SK-N-SH (cell line): ENCODE results near the gene CIC. TPM values are rescaled to one million over a fixed set of nuclear protein-coding genes. Genes with fewer than 3 reads are reported as not detected.

ENCODE experiments used
- CTCF ChIA-PET: fragments of 300-600, 350-600 bp; formaldehyde crosslinking; extraction: SDS; loops from one replicate; lab custom pipeline; 2021; lab: Yijun Ruan, JAX
- POLR2A ChIA-PET: fragments of 350-600 bp; sonication (Branson Sonifier 250); formaldehyde crosslinking; extraction: SDS; loops from one replicate; lab custom pipeline; 2020; ENCODE audit warnings: antibody characterized with exemption, inconsistent platforms; lab: Yijun Ruan, JAX
- DNase-seq: peaks from one replicate; pipeline ENCODE4 v3.0.0; 2012
- H2AFZ ChIP-seq: fragments of 200-600 bp; sonication (generic); 2 replicates; pipeline ENCODE4 v1.8.1; 2016; ENCODE audit warnings: antibody characterized with exemption, mild to moderate bottlenecking, low read depth
- H3F3A ChIP-seq: fragments of 200-600 bp; sonication (generic); replicated peaks from 2 replicates; pipeline ENCODE3; 2016; ENCODE audit warnings: antibody characterized with exemption, mild to moderate bottlenecking; ENCODE audit not compliant: insufficient read depth
- H3K27ac ChIP-seq, 2 experiments: fragments of 200-500 bp in 1 of 2; fragments of 200-600 bp in 1 of 2; sonication (Bioruptor generic) in 1 of 2; sonication (generic), shearing (Covaris generic) in 1 of 2; 2 replicates each; pipeline versions ENCODE4 v1.5.1 to v1.6.1; 2014 to 2016; ENCODE audit warnings: low read depth in 2 of 2, inconsistent platforms in 1 of 2, low read length in 1 of 2, mild to moderate bottlenecking in 1 of 2, mixed read lengths in 1 of 2
- H3K27me3 ChIP-seq: fragments of 200-600 bp; sonication (generic), shearing (Covaris generic); 2 replicates; pipeline ENCODE4 v1.6.1; 2016; ENCODE audit warnings: mixed run types; ENCODE audit not compliant: insufficient read depth
- H3K36me3 ChIP-seq, 2 experiments: fragments of 200-500 bp in 1 of 2; fragments of 200-600 bp in 1 of 2; sonication (Bioruptor generic) in 1 of 2; sonication (generic) in 1 of 2; replicated peaks in 1 of 2; 2 replicates each; pipeline versions ENCODE3 to v1.5.1; 2014 to 2016; ENCODE audit warnings: low read length in 1 of 2, mild to moderate bottlenecking in 1 of 2; ENCODE audit not compliant: insufficient read depth in 2 of 2, control insufficient read depth in 1 of 2
- H3K4me1 ChIP-seq, 2 experiments: fragments of 200-500 bp in 1 of 2; fragments of 200-600 bp in 1 of 2; sonication (Bioruptor generic) in 1 of 2; sonication (generic), shearing (Covaris generic) in 1 of 2; 2 replicates each; pipeline versions ENCODE4 v1.5.1 to v1.6.1; 2014 to 2016; ENCODE audit warnings: low read depth in 1 of 2, low read length in 1 of 2, mixed run types in 1 of 2; ENCODE audit not compliant: insufficient read depth in 2 of 2, control insufficient read depth in 1 of 2
- H3K4me2 ChIP-seq: fragments of 200-600 bp; sonication (generic), shearing (Covaris generic); 2 replicates; pipeline ENCODE4 v1.6.1; 2017; ENCODE audit warnings: mixed run types
- H3K4me3 ChIP-seq, 2 experiments: fragments of 200-500 bp in 1 of 2; fragments of 200-600 bp in 1 of 2; sonication (Bioruptor generic) in 1 of 2; sonication (generic), shearing (Covaris generic) in 1 of 2; 2 replicates each; pipeline versions ENCODE4 v1.5.1 to v1.8.1; 2014 to 2016; ENCODE audit warnings: low read depth in 2 of 2, inconsistent platforms in 1 of 2, low read length in 1 of 2, mild to moderate bottlenecking in 1 of 2, mixed read lengths in 1 of 2, moderate library complexity in 1 of 2
- H3K79me2 ChIP-seq: fragments of 200-600 bp; sonication (generic); 2 replicates; pipeline ENCODE4 v1.8.1; 2017; ENCODE audit warnings: mild to moderate bottlenecking; ENCODE audit not compliant: insufficient read depth
- H3K9ac ChIP-seq: fragments of 200-600 bp; sonication (generic); 2 replicates; pipeline ENCODE4 v1.6.1; 2017; ENCODE audit warnings: mixed run types
- H3K9me2 ChIP-seq: fragments of 200-600 bp; sonication (generic); 2 replicates; pipeline ENCODE4 v1.6.1; 2017; ENCODE audit warnings: mixed run types
- H3K9me3 ChIP-seq: fragments of 200-600 bp; sonication (generic); 2 replicates; pipeline ENCODE4 v1.6.1; 2017; ENCODE audit warnings: mixed run types, mild to moderate bottlenecking, moderate library complexity
- H4K20me1 ChIP-seq: fragments of 200-600 bp; sonication (generic); 2 replicates; pipeline ENCODE4 v1.6.1; 2017; ENCODE audit warnings: mild to moderate bottlenecking, mixed run types; ENCODE audit not compliant: insufficient read depth
- CHD2 ChIP-seq: fragments of 150-350 bp; IDR thresholded peaks from 2 replicates; pipeline ENCODE4 v1.6.1; 2018; ENCODE audit warnings: low read length; ENCODE audit not compliant: partially characterized antibody
- CTCF ChIP-seq: fragments of 200-600 bp; sonication (generic); IDR thresholded peaks from 2 replicates; pipeline ENCODE4 v1.6.1; 2017; ENCODE audit warnings: antibody characterized with exemption, mild to moderate bottlenecking, moderate library complexity
- ELF1 ChIP-seq: IDR thresholded peaks from 2 replicates; pipeline ENCODE4 v1.4.0; 2012
- EP300 ChIP-seq, 2 experiments: IDR thresholded peaks; 2 replicates each; pipeline versions ENCODE4 v1.4.0 to v1.6.1; 2012; ENCODE audit warnings: borderline replicate concordance in 1 of 2, low read depth in 1 of 2, low read length in 1 of 2
- FOXJ3 ChIP-seq: sonication (generic); formaldehyde crosslinking; IDR thresholded peaks from 2 replicates; pipeline ENCODE4 v1.5.1; 2020; ENCODE audit warnings: mild to moderate bottlenecking, missing genetic modification reagents
- FOXM1 ChIP-seq: IDR thresholded peaks from 2 replicates; pipeline ENCODE4 v1.4.0; 2012; ENCODE audit warnings: low read depth, mild to moderate bottlenecking
- GABPA ChIP-seq: IDR thresholded peaks from 2 replicates; pipeline ENCODE4 v1.4.0; 2012; ENCODE audit warnings: low read depth, mild to moderate bottlenecking
- IRF3 ChIP-seq: fragments of 150-350 bp; IDR thresholded peaks from 2 replicates; pipeline ENCODE4 v1.6.1; 2016; ENCODE audit warnings: mild to moderate bottlenecking, low read depth, low read length
- MEF2A ChIP-seq: IDR thresholded peaks from 2 replicates; pipeline ENCODE4 v1.4.0; 2012; ENCODE audit warnings: low read depth, borderline replicate concordance
- MXI1 ChIP-seq: IDR thresholded peaks from 2 replicates; pipeline ENCODE4 v1.6.1; 2012; ENCODE audit warnings: mild to moderate bottlenecking, low read depth, low read length, improper control_type of control experiment
- RAD21 ChIP-seq: IDR thresholded peaks from 2 replicates; pipeline ENCODE4 v1.6.1; 2012; ENCODE audit warnings: mild to moderate bottlenecking, low read length
- RCOR1 ChIP-seq: fragments of 150-350 bp; IDR thresholded peaks from 2 replicates; pipeline ENCODE4 v1.6.1; 2017; ENCODE audit warnings: antibody characterized with exemption, low read length
- SIN3A ChIP-seq: IDR thresholded peaks from 2 replicates; pipeline ENCODE4 v1.6.1; 2012; ENCODE audit warnings: low read depth, mild to moderate bottlenecking, low read length, moderate library complexity, borderline replicate concordance
- SMC3 ChIP-seq: IDR thresholded peaks from 2 replicates; pipeline ENCODE4 v1.6.1; 2012; ENCODE audit warnings: low read depth, low read length, improper control_type of control experiment
- WGBS: methylation state at CpG from one replicate; pipeline ENCODE4 v1.1.6; 2017; ENCODE audit warnings: low lambda C conversion rate; 5-methylcytosine and 5-hydroxymethylcytosine counted together
- polyA plus RNA-seq, 3 experiments: library from polyadenylated mRNA; depleted of rRNA; stranded (reverse); fragments of >200 nt; gene quantifications; 2 replicates each; pipeline ENCODE4 v1.2.3, GENCODE V29; 2012

The CIC gene
- polyA plus RNA-seq, 1 of the 3 experiments (the other 2 are of a cell fraction), result 16.9 TPM

DNA sequence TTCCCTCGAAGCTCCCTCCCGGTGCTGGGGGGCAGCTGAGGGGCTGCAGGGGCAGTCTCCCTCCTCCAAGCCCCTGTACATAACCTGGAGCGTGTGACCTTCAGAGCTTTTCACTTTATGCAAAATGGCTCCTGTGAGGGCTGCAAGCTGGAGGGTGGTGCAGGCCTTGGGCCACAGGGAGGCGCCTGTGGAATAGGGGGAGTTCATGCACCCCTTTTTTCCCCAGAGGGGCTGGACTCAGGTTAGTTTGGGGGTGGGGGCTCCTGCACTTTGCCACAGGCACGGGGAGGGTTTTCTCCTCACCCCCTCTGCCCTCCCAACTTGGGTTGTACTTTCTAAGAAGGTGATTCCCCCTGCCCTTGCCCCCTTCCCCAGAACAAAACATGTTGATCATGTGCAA is 26.3 kb downstream of the CIC start:
- peaks cover 29 to 53% of the 10 kb centered on the region in 2 experiments for H3K36me3 ChIP-seq
- H2AFZ ChIP-seq, result no peak overlapping the region
- H3K9me2 ChIP-seq, result no peaks in the 10 kb centered on the region
- no peaks in the 10 kb centered on the region; a peak in 1 of 4 replicates for H3K4me1 ChIP-seq
- H3F3A ChIP-seq, result peaks cover 27% of the 10 kb centered on the region
- ChIA-PET CTCF (interaction anchor here (0.8 to 9.5 kb wide), 12 partner anchors 8 to 49 kb away, joined by 3 to 60 read pairs (median 4); partner anchors contain the start of gene TMEM145), POLR2A (interaction anchor here (1.1 kb wide), 1 partner anchor 11 kb away, joined by 4 read pairs; no protein-coding TSS in a partner anchor)
- no peak overlapping the region for H3K4me2 ChIP-seq
- no peak for DNase-seq
- no peaks in the 10 kb centered on the region for H3K9me3 ChIP-seq
- H3K79me2 ChIP-seq, result peaks cover 7% of the 10 kb centered on the region; the same call in 1 of the 2 replicates
- TF ChIP-seq ELF1, result no peak
- TF ChIP-seq GABPA, result no peak
- TF ChIP-seq FOXM1, result no peak
- no peak for TF ChIP-seq MEF2A
- no peak for TF ChIP-seq CHD2
- H3K9ac ChIP-seq, result no peak overlapping the region
- H3K27ac ChIP-seq, result 0 out of 4 replicates have a peak overlapping the region, but pooled peaks of 1 of the 2 experiments have one; percentile 4
- no peak overlapping the region for H3K4me3 ChIP-seq
- no peaks in the 10 kb centered on the region for H3K27me3 ChIP-seq
- H4K20me1 ChIP-seq, result 0 out of 2 replicates have a peak, but pooled peaks cover 5% of the 10 kb centered on the region
- 72% methylated on average over 5 of the region's 5 CpGs for WGBS

DNA sequence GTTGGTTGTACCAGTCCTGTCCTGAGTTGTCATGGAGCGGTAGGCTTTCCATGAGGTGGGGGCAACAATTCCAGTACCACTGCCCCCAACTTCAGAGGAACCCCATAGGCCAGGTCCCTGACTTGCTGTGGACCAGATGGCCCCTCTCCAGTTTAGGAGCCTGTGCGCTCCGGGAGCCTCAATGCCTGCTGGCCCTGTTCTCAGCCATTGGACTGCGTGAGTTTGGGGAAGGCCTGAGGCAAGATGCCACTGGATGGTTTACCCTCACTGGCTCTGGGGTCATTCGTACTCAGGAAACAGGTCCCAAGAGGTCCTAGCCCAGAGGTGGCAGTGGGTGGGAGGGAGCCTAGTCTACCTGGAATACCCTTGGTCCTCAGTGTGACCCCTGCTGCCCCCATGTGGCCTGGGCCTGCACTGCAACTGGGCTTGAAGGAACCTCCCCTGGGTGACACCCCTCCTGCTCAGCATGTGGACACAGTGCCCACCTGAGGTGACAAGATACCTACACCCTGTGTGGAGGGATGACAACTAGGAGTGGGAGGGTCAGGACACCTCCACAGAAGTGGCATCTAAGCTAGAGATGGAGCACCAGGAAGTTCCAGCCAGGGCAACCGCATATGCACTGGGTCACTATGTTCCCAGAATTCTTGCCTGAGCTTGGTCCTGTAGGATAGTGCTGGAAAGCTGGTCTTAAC is 26.9 kb downstream of the CIC start:
- CTCF ChIA-PET, result interaction anchor here (0.6 to 9.5 kb wide), 29 partner anchors 8 to 194 kb away, joined by 3 to 60 read pairs (median 4); partner anchors contain the start of genes CIC, ERF, GSK3A and POU2F2
- POLR2A ChIA-PET, result no interaction called here
- H3K9ac ChIP-seq, result no peak overlapping the region
- H3K4me1 ChIP-seq, result no peaks in the 10 kb centered on the region; a peak in 2 of 4 replicates
- H4K20me1 ChIP-seq, result 0 out of 2 replicates have a peak, but pooled peaks cover 5% of the 10 kb centered on the region
- peaks cover 26 to 46% of the 10 kb centered on the region in 2 experiments for H3K36me3 ChIP-seq
- peaks cover 27% of the 10 kb centered on the region for H3F3A ChIP-seq
- TF ChIP-seq SMC3 (peak; percentile 68), RCOR1 (0 out of 2 replicates have a peak, but pooled peaks have one; percentile 25), SIN3A (no peak), IRF3 (no peak), CTCF (peak; percentile 93), FOXM1 (no peak), CHD2 (no peak), MXI1 (peak; percentile 56; the same call in 1 of the 2 replicates), EP300 (IDR thresholded peaks at IDR 0.05; ENCODE audit: borderline replicate concordance in 1 of 2, low read depth in 1 of 2, low read length in 1 of 2) (no peak), RAD21 (peak; percentile 67), FOXJ3 (0 out of 2 replicates have a peak, but pooled peaks have one; percentile 30)
- DNase-seq, result peak; percentile 88
- H3K9me2 ChIP-seq, result no peaks in the 10 kb centered on the region
- H3K79me2 ChIP-seq, result peaks cover 8% of the 10 kb centered on the region
- no peaks in the 10 kb centered on the region for H3K9me3 ChIP-seq
- no peak overlapping the region for H3K4me2 ChIP-seq
- 81% methylated on average over 4 of the region's 6 CpGs for WGBS
- peak overlapping the region in 1 of 2 experiments; percentile 4; a peak in 2 of 4 replicates for H3K27ac ChIP-seq
- no peak overlapping the region; a peak in 1 of 4 replicates for H3K4me3 ChIP-seq
- no peak overlapping the region for H2AFZ ChIP-seq
- H3K27me3 ChIP-seq, result no peaks in the 10 kb centered on the region
